ENCODE results near the gene IGDCC3.
"Not testable (repeated sequence)": the region's sequence is repeated elsewhere in the genome, so short reads cannot be mapped to it uniquely, and the experiment has no call there.

The IGDCC3 gene

DNA sequence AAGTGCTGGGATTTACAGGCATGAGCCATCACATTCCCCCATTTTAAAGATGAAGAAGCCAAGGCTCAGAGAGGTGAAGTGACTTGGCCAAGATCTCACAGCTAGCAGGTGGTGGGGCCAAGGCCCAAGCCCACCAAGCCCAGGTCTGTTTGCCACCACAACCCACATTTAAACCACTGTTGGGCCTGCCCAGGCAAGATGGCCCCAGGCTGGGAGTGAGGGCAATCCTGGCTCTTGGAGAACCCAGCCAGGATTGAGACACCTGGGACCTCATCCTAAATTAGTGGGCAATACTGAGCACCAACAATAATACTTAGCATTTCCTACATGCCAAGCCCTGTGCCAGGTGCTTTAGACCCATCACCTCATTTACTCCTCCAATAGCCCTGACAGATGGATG is 6.9 kb downstream of the IGDCC3 start:
- DNase-seq (ENCODE audit: low read depth): no peak

DNA sequence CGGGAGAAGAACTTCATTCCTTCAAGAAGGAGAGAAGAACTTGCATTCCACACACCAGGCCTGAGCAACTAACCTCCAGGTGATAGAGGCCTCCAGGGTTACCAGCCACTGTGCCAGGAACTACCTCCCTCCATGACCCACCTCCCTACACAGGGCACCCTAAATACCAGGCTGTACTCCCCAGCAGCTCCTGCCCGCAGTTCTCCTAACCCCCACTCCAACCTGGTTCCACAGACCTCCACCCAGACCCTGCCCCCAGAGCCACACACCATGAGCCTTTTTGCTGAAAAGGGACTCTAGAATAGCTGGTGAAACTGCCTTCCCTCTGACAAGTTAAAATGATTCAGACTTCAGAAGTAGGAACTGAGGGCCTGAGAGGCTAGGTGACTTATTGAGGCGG is 8.2 kb downstream of the IGDCC3 start:
- no peak for DNase-seq (ENCODE audit: low read depth)

DNA sequence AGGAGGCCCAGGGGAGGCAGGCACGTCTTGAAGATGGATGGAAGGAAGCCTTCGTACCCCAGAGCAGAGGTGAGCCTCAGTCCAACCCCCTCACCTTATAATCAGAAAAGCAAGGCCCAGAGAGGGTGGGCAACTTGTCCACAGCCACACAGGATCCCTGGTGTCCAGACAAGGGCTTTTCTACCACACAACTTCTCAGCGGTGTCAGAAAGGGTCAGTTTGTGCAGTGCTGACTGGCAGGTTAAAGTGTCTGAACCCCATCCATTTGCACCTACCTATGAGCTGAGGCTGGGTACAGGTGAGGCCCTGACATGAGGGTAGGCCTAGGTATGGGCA is 8.6 kb downstream of the IGDCC3 start:
- no peak for DNase-seq (ENCODE audit: low read depth)

DNA sequence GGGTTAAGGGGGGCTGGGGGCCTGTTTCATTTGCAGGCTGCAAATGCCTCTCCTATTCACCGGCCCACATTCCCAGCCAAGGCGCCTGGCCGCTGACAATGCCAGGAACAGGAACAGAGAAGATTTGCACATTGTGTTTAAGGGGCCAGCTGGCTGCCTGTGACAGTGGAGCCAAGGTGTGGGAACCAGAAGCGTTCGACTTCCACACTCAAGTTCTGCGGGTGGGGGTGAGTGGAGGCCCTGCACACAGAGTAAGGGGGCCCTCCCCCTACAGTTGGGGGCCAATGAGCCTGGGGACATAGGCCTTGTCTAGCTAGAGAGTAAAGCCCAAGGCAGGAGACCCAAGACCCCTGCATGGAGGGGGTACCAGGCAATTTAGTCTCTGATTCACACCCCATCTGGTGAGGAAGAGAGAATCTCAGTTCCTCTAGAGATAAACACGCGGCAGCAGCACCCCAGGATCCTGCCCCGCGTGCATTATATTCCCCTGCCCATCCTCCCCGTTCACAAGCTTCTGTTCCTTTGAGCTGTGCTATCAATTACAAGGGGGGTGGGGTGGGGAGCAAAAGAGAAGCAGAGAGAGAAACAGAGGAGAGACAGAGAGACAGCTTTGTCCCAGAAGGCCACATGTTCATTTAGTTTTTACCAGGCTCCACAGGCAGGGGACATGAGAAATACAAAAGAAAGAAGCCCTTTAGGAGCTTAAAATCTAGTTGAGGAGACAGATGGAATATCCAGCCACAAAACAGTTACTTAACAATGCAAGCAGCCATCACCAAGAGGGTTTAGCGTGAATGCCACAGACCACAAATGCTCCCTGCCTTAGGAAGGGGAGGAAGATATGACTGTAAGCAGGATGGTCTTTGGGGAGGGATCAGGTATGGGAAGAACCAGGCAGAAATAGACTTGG is 9.2 kb downstream of the IGDCC3 start:
- no peak for DNase-seq (ENCODE audit: low read depth)

DNA sequence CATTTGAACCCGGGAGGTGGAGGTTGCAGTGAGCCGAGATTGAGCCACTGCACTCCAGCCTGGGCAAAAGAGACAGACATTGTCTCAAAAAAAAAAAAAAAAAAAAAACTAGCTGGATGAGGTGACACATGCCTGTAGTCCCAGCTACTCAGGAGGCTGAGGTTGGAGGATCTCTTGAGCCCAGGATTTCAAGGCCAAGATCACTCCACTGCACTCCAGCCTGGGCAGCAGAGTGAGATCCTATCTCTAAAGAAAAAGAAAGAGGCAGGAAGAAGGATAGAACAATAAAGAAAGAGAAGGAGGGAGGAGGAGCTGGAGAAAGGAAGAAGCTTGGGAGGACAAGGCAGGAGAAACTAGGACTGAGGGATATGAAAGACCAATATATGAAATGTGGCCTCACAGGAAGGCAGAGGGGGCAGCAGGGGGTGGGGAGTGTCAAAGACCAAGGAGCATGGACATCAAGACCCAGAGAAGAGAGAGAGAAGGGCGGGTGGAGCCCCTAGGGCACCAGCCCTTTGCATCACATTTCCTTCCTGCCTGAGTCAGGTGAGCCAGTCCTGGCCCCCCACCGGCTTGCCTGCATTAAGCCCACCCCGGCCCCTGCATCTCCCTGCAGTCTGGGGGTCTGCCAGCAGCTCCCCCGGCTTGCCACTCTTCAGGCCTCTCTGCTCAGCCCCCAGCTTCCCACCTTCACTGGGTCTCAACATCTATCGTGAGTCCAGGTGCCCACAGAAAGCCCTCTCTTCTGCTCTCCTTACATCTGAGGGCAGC is 11.5 kb downstream of the IGDCC3 start:
- DNase-seq (ENCODE audit: low read depth): no peak

DNA sequence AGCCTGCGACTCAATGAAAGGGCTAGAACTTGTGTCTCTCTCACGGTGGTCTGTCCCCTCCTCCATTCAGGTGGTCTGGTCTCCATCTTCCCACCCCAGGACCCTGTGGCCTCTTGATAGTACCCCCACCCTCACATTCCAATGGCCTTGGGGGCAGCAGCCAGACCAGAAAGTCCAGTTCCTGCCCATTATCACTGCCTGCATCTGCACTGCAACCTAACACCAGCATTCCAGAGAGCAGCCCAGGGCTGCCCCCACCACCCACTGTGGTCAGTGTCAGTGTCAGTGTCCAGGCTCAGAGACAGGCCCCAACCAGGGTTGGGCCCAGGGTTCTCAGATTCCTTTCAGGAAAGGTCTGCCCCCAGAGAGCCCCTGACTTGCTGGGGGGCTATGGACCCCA is 12.6 kb downstream of the IGDCC3 start:
- DNase-seq (ENCODE audit: low read depth): no peak

DNA sequence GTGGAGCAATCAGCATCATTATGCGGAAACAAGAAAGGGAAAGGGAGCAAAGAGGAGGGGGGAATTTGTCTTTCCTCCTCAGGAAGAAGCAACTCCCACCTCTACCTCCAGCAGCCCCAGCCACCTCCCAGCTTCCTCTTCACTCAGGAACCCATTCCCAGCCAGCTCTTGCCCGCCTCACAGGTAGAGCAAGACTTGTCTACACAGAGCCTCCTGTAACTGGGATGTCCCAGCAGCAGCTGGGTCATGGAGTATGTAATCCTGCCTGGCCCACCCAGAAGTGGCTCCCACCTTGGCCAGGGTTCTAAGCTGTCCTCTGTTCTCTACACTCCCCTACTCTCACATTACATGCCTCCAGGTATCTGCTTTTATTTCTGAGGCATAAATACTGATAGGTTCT is 14.0 kb downstream of the IGDCC3 start:
- no peak for DNase-seq (ENCODE audit: low read depth)

DNA sequence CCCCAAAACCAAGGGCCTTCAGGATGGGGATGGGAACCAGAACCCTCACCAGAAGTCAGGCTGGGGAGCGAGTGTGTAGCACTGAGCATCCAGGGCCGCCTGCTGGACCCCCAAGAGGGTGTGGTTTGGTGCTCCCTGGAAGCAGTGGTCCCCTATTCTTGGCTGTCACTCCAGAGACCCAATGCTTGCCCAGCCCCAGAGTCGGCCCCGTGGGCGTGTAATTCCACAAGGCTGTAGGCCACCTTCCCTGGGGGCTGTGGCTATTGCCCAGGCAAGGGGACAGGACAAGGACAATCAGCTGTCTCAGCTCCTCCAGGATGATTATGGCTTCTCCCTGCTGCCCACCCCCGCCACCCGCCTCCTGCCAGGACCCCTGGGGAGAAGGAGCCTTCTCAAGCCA is 14.5 kb downstream of the IGDCC3 start:
- DNase-seq (ENCODE audit: low read depth): no peak

DNA sequence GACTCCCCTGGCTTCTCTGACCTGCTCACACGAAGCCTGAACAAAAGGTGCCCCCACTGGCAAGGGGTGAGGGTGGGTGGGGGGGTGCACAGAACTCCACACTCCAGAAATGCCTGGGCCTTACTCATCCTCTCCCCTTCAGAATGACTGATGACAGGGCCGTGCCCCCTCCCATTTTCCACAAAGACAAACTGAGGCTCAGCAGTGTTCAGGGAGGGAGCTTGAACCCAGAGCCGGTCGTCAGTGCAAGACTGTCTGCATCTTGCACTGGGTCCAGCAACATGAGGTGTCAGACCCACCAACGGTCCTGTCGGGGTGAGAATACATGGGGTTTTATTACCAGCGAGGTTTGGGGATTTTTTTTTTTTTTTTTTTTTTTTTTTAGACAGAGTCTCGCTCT is 15.3 kb downstream of the IGDCC3 start:
- DNase-seq (ENCODE audit: low read depth): no peak

DNA sequence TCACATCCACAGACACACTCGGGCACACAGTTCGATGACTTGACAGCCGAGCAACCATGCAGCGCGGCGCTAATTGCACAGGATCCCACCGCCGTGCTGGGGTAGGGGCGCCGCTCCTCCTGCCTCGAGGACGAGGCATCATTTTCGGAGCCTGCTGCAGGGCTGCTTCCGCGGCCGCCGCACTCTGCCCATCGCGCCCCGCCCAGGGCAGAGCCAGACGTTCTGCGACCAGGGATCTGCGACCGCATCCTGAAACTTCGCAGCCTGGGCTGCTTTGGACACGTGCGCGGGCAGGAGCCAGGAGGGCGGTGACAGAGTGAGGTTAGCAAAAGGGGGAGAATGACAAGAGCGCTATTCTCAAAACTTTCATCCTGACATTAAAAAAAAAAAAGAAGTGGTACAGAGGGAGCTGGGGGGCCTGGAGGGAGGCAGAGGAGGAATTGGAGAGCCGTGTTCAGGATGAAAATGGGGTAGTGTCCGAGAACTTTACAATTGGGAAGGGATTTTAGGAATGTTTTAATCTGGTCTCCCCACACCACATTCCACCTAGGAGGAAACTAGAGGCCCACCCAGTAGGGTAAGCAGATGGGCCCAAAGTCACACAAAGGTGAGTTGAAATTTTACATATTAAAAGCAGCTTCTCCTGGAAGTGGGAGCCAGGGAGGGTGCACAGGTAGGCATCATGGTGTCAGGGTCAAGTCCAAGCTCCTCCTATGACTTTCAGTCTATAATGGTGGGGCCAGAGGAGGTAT is 15.9 kb downstream of the IGDCC3 start:
- no peak for DNase-seq (ENCODE audit: low read depth)

DNA sequence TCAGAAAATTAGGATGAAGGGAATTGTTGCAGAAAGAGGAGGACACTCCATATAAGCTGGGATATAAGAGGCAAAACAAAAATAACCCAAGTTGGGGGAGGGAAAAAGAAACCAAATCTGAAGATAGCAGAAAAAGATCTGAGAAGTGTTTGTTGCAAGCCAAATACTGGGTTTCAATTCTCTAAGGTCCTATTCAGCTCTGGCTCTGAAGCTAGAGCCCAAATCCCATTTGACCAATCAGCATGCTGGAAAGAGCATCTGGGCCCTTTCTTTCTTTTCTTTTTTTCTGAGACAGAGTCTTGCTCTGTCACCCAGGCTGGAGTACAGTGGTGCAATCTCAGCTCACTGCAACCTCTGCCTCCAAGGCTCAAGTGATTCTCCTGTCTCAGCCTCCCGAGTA is 17.3 kb downstream of the IGDCC3 start:
- no peak for DNase-seq (ENCODE audit: low read depth)

DNA sequence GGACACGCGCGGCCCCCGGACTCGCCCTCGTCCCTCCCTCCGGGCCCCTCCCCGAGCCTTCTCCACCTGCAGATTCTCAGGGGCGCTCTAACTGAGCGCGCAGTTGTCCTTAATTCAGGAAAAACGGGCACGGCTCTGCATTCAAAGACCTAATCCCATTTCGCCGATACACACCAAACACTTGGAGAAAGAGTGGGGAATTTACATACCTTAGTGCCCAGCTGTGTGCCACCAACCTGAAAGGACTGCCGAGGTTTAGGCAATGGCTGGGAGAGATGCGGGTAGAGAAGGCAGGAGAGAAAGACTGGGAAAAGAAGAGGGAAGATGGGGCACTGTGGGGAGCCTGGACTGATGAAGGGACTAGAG is 21.8 kb downstream of the IGDCC3 start:
- DNase-seq (ENCODE audit: low read depth): no peak

DNA sequence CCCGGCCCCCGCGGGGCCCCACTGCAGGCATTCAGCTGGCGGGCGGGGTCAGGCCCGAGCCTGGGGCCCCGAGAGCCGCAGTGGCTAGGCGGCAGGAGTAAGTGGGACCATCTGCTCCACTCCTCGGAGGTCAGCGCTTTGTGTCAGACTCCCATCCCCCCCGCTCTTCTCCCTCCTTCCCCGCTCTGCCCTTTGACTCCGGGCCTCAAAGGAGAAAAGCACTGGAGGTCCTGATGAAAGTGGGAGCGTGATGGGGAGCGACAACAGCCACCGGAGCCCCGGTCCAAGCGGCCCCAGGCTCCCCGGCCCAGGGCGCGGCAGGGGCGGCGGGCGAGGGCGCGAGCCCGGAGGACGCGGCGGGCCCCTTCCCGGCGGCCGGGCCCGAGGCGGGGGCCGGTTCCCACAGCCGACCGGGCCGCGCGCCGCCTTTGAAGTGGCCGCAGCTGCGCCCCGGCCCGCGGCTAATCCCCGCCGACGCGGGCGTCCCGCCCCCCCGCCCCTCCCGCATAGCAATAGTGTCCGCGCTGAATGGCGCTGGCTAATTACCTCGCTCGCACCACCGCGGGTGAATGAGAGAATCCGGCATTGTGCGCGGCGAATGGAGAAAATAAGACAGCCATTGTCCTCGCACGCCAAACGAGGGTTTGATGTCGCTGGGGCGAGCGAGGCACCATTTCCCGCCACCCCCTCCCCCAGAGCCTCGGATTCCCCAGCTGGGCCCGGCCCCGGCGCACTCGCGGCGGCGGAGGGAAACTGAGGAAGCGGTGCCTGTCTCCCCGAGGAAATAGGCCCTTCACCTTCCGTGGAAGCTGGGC is 22.4 kb downstream of the IGDCC3 start:
- DNase-seq (ENCODE audit: low read depth): no peak

DNA sequence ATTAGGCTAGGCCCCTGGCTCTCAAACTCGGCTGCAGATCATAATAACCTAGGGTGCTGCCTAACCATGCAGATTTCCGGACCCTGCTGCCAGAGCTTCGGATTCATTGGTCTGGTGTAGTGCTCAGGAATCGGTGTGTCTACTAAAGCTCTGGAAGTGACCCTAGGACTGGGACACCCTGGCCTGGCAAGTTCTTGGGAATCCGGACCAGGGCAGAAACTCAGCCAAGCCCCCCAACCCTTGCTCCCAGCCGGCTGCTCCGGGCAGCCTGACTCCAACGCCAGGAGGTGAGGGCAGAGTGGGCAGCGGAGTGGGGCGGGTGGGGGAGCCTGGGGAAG is 23.0 kb downstream of the IGDCC3 start:
- DNase-seq (ENCODE audit: low read depth): no peak

DNA sequence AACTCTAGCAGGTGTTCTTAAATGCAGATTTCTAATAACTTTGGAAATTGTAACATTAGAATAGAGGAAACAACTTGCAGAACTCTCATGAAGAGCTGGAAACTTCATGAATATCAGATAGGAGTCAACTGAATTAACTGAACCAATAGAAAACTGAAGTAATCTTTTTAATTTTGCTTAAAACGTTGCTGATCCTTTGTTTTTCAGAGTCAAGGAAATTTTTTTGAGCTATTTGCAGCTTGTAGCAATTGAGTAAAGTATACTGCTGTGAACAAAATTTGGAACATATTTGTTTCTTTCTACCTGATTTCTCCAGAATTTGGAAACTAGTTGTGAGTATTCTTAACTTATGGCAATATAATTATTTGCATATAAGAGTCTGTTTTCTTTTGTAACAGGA is 25.8 kb downstream of the IGDCC3 start:
- DNase-seq (ENCODE audit: low read depth): not testable (repeated sequence)

DNA sequence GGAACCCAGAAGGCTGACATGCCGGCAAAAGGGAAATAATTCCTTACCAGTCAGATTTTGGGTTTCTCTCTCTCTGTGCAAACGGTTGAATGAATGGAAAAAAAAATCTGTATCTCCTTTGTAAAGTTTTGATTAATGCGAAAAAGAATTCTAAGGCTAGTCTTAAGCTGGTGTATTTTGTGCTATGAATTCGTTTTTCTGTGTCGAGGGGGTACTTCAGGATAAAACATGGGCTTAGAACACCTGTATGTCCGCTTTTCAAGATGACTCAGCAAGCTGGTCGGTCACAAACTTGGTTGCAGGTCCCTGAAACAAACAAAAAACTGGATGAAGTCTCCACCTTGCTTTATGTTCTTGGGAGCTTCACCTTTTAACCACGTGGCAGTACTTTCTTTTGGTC is 28.5 kb downstream of the IGDCC3 start:
- no peak for DNase-seq (ENCODE audit: low read depth)

DNA sequence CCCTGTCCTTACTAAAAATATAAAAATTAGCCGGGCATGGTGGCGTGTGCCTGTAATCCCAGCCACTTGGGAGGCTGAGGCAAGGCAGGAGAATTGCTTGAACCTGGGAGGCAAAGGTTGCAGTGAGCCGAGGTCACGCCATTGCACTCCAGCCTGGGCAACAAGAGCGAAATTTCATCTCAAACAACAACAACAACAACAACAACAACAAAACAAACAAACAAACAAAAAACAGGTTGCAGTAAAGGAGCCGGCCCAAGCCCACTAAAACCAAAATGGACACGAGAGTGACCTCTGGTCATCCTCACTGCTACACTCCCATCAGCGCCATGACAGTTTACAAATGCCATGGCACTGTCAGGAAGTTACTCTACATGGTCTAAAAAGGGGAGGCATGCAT is 30.0 kb downstream of the IGDCC3 start:
- not testable (repeated sequence) for DNase-seq (ENCODE audit: low read depth)

DNA sequence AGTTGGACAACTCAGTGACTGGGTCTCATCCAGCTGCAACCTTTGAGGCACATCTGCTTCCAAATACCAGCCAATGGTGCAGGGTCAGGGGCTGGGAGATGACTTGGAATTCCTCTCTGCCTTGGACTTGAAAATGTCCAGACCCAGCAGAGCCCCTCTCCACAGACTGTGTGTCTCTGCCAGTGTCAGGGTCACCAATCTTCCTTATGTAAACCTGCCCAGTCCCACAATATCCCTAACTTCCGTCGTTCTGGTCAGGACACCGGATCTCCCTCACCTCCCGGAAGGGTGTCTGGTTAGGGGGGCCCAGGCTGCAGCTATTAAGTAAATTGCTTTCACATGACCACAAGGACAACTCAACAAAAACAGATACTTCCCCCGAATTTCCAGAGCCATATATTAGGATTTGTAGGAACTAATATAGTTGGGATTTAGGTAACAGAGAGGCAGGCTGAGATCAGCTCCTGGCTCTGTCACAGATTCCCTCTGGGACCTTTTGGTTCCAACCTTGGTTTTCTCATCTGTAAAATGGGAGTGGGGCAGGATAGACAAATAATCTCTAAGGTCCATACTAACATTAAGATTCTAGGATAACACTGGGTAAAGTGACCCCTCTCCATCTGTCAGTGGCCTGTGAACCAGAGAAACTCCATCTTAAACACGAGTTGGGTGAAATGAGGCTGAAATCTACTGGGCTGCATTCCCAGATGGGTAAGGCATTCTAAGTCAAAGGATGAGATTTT is 30.8 kb downstream of the IGDCC3 start:
- DNase-seq (ENCODE audit: low read depth): no peak

DNA sequence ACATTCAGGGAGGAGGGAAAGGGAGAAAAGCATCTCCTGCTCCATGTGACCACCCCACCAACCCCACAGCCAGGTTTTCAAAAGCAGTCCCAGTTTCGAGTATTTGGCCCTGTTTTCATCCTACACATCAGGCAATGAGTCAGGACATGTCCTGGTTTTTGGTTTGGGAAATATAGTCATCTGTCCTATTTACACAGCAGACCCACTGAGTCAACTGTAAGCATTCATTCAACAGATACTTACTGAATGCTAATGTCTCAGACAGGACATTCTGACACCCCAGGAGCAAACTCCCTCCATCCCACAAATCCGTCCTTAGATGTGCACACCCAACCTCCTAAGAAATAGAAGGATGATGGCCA is 32.9 kb downstream of the IGDCC3 start:
- no peak for DNase-seq (ENCODE audit: low read depth)

DNA sequence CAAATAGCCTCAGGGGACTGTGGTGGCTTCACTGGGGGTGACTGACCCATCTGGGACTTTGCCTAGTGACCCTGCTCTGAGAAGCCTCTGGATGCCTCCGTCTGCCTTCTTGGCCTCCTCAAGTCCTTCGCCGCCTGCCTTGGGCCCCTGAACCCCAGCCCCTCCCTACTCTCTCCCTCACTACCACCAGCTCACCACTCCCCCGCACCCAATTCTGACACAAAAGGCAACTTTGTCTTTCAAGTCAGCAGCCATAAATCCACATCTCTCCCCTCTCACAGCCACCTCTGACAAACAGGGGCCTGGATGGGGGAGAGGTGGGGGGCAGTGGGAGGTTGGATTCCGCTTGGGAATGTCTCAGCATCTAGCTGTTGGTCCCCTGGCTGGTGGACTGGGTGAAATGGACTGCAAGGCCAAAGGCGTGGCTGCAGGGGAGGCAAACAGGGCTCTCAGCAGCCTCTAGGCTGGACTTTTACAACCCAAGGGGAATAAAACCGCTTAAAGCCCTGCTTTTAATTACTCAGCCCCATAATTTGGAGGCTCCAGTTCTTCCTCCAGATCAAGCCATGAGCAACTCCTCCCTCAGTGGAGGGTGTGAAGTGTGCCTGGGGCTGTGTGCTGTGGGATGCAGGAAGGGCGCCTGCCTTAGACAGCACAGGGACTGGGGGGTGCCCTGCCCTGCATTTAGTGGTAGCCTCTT is 33.4 kb downstream of the IGDCC3 start:
- DNase-seq (ENCODE audit: low read depth): no peak
